Activated T-cell treated with anti-CD3 and anti-CD28 coated beads, Interleukin-2, amount 50 U/mL, for 1 hour (primary cell): ENCODE measurements around the gene TMTC4.
A peak's percentile ranks its signal among the peaks of the same experiment; 100 is the strongest.
"Not testable (repeated sequence)": the region's sequence is repeated elsewhere in the genome, so short reads cannot be mapped to it uniquely, and the experiment has no call there.

Experiments
- DNase-seq: peaks from one replicate; pipeline ENCODE4 v3.0.0-alpha.2; 2020

TMTC4 gene

DNA sequence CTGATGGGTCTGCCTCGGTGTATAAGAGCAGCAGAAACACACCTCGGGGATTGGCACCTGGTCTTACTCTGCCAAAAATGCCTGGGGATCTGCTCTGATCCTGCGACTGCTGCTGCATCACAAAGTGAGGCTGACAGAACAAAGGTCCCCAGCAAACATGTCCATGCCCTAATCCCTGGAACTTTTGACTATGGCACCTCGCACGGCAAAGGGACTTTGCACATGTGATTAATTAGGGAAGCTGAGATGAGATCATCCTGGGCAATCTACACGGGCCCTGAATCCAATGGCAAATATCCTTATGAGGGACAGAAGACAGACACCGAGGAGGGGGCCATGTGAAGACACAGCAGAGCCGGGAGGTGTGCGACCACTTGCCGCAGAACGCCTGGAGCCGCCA lies 94.5 kb downstream of the TMTC4 start:
- DNase-seq: no peak

DNA sequence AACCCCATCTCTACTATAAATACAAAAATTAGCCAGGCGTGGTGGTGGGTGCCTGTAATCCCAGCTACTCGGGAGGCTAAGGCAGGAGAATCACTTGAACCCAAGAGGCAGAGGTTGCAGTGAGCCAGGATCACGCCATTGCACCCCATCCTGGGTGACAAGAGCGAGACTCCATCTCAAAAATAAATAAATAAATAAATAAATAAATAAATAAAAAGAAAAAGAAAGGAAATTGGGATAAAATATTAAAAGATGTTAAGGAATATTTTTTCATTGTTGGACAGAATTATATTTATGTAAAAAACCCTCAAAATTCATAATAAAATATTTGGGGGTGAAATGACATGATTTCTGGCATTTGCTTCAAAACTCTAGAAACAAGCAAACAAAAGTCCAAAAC lies 97.4 kb downstream of the TMTC4 start:
- not testable (repeated sequence) for DNase-seq

DNA sequence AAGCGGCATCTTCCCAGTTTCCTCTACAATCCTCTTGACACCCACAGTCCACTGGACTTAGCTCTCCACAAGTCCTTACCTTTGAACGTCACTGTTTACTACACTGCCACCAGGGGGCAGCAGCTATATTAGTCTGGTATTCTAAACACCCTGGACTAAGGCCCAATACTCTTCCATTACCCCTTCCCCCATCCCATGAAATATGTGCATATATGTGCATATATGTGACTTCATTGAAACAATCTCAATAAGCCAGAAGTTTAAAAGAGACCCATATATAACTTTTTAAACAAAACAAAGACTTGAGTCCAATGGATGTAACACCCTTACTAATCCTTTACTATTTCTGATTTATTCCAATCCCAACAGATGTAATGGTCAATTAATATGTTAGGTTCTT lies 101.5 kb downstream of the TMTC4 start:
- peak; percentile 68 for DNase-seq

DNA sequence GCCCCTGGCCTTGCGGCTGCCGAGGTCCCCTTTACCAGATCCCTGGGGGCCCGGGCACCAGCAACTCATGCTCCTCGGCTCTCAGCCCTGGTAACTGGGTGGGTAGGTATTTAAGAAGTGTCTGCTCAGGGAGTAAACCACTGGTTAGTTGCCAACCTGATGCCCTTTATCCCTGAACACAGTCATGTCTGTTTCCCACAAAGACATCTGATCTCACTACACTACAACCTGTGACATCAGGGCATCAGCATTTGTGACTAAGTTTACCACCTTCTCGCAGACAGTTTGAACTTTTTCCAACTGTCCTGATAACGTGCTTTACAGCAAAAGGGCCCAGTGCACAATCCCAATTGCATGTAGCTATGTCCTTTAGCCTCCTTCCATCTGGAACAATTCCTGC lies 108.1 kb downstream of the TMTC4 start:
- no peak for DNase-seq

DNA sequence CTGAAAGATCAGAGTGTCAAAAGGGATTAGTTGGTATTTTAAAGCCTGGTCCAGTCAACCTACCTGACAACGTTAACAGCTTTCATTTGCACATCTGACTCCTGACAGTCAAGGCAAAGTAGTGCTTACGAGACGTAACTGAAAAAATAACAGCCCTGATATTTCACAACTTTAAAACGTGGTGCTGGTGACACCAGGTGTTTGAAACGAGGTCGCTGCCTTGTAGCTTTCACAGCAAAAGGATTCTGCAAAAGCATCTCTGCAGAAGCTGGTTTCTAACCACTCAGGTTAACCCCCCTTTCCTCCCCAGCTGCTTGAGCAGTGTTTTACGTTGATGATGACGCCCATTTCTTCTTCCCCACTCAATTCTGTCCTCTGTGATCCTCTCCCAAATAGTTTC lies 109.3 kb downstream of the TMTC4 start:
- DNase-seq: no peak

DNA sequence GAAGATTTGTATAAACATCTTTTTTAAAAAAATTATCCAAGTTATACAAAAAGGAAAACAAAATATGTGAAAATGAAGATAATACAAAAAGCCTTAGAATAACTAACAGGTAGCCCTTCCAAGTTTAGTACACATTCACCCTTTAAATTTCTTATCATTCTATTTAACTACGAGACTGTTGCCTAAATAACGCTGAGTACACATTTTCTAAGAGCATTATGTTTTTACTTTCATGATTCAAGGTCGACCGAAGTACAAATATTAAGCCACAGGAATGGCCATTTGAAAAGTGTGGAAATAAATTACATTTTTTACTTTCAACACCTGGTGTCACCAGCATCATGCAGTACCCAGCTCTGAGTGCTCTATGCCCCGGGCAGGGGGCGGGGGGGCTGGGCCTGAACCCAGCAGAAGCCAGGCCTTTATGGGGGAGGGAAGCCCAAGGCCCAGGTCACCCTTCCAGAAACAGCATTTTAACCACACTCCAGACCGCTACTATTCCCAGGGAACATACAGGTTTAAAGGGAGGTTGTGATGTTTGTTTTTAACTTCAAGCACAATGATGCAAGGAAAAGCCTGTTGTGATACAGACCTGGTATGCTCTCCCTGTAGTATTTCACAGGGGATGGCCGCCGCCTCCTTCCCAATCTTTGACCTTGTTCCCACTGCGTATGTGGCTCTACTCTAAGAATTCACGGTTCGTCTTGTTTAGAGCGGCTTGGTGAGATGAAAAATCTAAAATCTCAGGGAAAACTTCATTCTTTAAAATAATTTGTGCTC lies 110.0 kb downstream of the TMTC4 start:
- DNase-seq: no peak

DNA sequence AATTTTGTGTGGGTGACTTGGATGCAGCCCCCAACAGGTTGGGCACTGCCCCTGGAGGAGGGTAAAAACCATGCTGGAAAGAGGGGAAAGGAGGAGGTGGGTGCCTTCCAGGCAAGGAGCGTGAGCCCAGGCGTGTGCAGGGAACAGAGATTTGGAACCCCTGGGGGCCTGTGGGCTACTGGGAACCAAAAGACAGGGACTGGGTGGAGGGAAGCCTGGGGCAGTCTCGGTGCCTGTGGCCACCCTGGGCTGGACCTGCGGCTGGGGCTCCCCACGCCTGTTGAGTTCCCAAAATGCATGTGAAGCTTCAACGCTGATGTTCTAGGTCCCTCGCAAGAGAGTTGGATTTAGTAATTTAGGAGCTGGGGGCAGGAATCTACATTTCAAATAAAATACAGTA lies 110.8 kb downstream of the TMTC4 start:
- DNase-seq: no peak

DNA sequence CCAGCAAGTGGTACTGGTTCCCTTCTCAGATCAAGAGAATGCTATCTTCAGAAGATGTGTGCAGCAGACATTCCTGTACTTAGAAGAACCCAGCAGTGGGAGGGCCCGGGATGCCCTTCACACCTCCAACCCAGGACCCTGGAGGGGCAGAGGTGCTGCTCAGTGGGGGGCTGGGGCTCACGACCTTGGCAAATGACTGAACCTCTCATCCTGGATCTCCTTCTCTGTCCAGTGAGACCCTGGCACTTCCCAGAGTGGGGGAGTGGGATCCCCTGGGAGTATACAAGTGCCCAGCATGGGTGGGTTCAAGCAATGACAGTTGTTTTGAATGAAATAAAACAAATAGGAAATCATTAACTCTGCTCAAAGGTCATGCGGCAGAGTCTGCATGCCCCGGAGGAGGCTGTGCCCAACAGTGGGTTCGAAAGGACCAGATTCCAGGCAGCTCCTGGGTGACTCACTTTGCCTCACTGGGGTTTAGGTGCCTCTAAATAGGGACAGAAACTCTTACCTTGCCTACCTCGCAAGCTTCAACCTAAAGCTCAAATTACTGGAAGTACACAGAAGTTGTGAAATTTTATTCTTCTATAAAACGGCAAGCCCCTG lies 112.9 kb downstream of the TMTC4 start:
- DNase-seq: no peak

DNA sequence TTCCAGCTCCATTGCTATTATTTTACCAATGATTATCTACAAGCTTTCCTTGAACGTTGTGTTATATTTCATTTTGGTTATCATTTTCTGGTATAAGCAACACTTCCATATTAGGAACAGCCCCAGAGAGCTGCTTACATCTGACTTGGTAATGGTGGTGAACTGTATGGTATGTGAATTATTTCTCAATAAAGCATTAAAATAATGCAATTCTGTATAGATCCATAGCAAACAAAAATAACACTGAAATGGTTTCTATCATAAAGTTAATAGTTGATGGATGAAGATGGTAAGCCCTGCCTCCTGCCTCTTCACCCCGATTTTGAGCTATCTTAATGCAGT lies 113.5 kb downstream of the TMTC4 start:
- no peak for DNase-seq

DNA sequence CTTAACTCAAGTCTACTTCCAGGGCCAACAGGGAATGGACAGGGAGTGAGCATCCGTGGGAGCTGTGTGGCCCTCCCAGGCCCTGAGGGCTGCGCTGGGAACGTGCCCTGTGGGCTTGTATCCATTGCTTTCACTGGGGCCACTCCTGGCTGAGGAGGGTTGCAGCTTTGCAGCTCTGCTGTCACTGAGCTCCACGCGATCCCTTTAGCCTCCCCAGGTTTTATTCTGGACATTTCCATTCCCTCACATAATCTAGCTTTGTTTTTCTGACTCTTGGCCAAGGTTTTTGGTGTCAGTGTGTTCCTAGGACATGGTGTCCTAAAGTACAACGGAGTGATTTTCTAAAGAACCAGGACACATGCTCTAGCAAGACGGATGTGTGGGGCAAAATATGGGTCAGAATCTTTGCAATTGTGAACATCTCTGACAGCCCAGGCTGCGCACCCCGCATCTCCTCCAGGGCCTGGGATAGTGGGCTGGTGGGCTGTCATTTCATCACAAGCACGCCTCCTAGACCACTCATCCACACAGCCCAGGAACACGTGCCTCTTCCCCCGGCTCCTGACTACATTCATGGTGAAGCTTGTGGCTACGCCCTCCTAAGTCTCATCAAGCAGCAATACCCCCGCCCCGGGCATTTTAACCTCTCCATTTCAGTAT lies 114.0 kb downstream of the TMTC4 start:
- DNase-seq: no peak

DNA sequence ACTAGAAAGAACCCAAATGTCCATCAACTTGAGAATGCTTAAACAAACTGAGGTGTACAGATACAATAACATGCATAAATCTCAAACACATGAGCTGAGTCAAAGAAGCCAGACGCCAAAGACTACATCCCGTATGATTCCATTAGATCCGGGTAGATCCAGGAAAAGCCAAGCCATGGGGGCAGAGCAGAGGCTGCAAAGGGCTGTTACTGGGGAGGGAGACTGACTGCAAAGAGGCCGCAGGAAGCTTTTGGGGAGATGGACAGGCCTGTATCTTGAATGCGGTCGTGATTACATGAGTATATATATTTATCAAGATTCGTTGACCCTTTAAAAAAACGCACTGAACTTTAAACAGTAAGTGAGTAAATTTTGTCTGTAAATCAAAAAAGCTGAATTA lies 114.7 kb downstream of the TMTC4 start:
- no peak for DNase-seq
